Fibroblast of skin of left biceps (primary cell): ENCODE measurements around the gene USP2.

Source experiments
- DNase-seq, 2 experiments: peaks; one replicate each; pipeline ENCODE4 v3.0.0-alpha.2; 2013; ENCODE audit warnings: low read depth in 2 of 2

Gene USP2

DNA sequence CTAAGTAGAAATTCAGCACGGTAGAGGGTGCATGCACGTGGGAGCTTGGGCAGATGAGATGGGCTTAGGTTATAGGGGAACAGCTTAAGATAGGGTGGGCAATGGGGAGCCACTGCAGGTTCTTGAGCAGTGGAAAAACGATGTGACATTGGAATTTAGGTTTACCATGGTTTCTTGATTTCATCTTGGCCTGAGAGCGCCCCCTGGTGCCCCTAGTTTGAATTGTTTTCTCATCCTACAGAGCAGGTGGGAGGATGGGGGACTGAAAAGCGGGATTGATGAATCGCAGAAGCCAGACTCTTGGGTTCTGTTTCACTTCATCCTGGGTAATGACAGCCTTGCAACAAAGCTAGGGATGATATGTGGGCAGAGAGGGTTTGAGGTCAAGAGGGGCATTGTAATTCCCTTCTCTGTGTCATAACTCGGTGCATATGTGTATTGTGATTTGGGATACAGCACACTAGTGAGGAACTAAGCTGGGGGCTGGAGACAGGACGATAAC is 57.9 kb downstream of the USP2 start:
- no peak for DNase-seq

DNA sequence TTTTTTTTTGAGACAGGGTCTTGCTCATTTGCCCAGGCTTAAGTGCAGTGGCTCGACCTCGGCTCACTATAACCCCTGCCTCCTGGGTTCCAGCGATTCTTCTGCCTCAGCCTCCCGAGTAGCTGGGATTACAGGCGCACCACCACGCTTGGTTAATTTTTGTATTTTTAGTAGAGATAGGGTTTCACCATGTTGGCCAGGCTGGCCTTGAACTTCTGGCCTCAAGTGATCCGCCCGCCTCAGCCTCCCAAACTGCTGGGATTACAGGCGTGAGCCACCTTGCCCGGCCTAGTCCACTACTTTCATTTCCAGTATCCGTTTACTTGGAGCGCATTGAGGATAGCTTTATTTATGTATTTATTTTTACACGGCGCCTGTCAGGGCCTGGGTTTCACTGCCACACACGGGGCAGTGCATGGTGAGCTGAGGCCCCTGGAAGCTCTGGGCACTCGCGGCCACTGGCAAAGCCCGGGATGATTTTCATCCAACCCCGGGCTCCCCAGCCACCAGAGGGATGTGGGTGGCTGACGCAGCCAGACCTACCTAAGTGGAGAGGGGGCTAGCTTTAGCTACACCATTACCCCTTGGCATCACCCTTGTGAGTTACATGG is 58.5 kb downstream of the USP2 start:
- no peak for DNase-seq

DNA sequence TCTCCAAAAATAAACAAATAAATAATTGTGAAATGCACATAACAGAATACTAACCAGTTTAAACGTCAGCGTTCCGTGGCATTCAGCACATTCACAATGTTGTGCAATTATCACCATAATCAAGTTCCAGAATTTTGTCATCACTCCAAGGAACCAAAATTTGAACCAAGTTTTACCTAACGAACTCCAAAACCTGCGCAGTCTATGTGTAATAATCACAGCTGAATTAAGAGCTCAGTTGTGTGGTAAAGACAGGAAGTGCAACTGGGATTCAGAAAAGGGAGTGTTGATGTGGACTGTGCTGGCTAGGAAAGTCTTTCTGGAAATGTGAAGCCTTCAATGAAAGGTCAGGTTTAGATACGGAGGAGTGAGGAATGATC is 59.1 kb downstream of the USP2 start:
- no peak for DNase-seq

DNA sequence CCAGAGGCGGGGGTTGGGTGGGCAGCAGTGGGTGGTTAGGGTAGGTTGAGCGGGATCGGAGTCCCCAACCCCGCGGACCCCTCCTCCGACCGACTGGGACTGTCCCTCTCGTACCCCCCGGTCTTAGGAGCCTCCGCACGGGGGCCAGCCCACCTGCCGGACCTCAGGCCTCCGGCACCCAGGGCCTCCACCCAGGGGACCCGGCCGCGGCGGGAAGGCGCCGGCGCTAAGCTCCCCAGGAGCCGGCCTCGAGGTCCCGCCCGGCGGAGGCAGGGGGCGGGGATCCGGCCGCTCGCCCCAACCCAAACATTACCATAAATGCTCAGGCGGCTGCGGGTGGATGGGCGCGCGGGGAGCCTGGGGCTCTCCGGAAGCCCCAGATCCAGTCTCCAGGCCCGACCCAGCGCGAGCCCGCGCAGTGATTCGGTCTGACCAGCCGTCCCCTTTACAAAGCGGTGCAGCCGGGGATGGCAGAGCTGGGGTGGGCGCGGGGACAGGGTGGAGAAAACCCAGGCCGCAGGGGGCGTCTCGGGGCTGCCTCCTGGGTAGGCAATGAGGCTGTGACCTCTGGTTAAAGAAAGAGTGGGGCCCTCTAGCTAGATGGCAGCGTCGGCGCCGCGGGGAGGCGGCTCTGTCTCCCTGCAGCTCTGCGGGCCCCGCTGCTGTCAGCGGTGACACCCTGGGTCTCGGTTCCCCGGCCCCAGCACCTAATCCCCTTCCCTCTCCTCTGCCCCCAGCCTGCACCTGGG is 60.5 kb downstream of the USP2 start:
- no peak for DNase-seq

DNA sequence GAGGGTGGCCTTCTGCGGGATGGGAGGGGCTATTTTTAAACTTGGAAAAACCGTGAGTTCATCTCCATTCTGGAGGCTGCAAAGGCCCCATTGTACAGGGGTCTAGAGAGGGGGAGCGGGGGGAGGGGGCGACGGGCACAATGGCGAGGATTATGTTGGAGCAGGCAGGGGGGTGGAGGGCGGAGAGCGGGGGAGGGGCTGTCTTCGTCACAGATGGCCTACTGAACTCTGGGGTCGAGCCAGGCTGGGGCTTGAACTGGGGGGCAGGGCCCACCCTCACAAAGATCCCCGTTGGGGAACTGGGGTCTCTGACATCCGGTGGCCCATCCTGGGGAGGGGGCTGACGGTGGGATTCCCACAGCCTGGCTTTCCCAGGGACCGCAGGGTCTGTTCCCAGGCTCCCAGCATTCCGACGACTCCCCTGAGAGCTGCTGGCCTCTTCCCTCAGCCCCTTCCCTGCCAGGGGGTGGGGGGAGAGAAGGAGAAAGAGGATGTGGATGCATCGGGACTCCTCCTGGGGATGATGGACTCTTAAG is 61.2 kb downstream of the USP2 start:
- no peak for DNase-seq

DNA sequence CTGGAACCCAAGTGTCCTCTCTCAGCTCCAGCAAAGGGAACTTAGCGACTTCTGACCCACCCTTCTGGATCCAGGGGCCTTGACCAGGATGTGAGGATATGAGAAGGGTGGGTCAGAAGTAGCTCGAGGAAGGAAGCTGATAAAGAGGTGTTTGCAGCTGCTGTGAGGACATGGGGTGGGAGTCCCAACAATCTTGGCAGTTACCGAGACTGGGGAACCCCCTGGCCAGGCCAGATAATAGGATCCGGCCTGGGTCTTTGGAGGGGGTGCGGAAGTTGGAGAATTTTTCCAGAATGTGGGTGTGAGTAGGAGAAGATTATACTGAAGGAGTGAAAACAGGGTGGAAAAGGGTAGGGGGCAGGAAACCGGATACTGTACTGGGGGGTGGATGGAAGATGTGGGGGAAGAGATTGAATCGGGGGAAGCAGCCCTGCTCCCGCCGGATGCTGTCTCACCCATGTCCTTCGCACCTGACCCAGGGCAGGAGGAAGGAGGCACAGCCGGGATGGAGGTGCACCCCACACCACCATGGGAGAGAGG is 61.7 kb downstream of the USP2 start:
- DNase-seq = no peak

DNA sequence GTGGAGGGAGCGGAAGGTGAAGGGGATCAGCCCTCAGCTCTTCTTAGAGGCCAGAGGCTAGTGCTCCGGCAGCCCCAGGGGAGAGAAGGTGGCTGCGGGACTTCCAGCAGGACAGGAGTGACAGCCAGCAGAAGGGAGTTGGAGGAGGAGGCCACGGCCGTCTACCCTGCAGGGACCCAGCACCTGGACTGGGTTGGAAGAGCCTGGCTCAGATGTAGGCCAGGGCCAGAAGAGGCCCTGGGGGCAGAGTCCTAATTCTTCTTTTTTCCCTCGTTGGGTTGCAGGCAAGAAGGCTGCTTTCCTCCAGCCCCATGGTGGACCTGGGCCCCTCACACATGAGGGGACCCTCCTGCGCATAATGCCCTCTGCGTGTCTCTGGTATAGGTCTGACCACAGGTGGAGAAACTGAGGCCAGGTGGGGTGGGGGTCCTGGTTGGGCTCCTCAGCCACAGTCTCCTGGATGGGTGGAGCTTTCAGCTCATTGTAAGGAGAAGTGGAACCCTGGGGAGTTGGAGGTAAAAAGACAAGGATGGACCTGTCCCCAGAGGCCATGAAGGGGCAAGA is 62.3 kb downstream of the USP2 start:
- no peak for DNase-seq

DNA sequence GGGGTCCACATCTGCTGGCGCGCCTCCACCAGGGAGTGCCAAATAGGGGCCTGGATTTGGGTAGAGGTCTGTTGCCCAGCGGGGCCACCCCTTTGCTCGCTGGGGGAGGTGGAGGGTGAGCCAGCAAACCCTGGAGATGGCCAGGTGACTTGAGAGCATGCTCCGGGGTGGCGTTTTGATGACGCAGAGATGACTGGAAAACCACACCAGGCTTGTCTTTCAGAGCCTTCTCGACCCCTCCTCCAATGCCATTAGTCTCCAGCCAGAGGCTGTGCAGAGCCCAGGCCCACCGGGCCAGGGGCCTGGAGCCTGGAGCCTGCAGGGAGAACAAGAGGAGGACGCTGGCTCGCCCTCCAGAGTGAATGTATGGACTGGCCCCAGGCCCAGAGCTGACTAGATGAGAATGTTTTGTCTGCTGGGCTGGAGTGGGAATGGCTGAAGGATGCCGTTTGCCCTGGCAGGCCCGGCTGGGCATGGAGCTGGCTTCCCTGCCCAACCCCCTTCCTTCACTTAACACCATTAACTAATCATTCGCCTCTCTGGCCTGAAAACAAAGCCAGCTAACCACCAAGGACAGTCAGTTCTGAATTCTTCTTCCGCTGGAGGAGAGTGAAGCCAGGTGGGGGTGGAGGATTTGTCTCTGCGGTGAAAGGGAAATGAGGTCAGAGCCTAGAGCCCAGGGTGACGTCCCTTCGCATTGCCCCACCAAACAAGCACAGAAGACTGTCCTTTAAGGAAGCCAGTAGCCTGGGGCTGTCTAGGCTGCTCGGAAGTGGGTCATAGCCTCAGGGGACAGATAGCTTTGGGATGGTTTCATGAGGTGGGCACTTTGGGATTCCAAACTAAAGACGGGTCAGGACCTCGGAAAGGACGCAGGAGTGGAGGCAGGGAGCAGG is 63.0 kb downstream of the USP2 start:
- no peak for DNase-seq

DNA sequence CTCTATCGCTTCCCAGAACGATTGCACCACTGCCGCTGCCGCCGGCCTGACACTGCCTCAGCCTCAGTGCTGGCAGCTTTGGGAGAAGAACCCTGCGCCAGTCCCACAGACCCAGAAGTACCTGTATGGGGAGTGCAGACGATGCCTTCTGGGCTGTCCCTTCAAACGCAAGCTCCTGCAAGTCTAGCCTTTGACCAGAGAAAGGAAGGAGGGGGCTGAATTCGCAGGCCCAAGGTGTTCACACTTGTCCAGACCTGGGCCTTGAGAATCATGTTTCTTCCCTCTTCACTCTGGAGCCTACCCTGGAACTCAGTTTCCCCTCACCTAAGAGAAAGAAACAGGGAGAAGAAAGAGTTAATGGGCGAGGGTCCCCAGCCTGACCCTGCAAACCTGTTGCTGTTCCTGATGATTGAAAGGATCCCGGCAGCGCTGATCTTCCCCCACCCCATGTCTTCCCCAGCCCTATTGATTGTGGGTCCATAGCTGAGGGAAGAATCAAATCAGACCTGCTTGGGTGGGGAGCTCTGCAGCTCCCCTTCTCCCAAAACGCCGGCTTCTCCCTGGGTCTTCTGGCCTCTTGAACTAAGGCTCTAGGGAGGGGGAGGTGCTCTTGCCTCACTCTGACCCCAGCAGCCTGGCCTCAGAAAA is 63.8 kb downstream of the USP2 start:
- DNase-seq = no peak

DNA sequence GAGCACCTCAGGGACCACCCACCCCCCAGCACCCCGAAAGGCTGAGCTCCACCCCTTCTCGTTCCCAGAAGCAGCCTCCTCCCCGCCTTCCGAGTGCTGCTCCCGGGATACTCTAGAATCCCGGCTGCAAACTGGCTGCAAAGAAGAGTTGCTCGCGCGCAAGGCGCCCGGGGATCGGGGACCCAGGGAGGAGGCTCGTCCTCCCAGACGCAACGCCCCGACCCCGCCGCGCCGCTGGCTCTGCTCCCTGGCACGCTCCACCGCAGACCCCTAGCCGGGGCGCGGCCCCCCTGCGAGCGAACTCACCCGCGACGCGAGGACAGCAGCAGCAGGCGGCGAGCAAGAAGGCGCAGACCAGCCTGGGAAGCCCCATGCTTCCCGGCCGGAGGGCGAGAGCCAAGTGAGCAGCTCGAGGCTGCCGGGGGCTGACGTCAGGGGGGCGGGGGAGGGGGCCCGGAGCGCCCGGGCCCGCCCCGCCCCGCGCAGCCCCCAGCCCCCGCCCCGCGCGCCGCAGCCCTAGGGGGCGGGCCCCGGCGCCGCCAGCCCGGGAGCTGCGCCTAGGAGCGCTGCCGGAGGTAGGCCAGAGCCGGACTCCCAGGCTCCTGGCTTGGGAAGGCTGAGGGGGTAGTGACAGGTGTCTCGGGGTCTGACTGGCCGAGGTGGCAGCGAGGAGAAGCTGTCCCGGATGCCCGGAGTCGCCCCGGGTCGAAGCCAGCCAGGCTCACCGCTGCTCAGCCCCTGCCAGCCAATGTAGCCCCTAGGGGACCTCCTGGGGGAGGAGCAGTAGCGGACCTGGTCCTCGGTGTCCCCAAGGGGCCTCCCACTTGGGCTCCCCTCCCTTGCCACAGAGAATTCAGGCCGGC is 64.5 kb downstream of the USP2 start, which contains the start of gene MCAM:
Gene MCAM (minus strand): TSS at position 402 of the 863 bp plus-strand sequence. CDS start 29 bp downstream, at position 373.
- DNase-seq = no peak

DNA sequence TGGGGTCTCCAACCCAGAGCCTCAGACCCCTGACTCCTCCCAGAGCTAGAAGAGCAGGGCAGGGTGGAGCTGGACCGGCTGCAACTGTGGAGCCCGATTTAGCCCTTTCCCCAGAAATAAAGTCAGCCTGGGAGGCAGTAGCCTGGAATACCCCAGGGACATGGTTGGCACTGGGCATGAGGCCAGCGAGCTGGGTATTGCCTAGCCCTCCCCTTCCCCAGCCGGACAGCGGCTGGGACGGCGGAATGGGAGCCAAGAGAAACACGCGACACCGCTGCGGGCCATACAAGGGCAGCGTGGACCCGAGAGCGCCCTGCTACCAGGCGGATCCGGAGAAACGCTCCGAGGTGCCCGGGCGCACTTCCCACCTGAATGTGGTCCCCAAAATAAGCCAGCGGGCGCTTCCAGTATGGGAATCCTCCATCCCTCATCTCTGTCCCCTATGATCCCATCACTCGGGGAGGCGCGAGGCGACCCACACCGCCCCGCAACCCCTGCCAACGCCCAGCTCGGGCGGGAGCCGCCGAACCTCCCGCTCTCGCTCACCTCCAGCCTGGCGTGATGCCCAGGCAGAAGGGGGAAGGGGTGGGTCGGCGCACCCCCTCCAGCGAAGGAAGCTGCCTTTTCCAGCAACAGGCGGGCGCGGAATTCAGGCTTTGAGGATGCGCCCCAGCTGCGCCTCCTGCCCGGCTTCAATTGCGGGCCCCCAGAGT is 65.3 kb downstream of the USP2 start:
- no peak for DNase-seq

DNA sequence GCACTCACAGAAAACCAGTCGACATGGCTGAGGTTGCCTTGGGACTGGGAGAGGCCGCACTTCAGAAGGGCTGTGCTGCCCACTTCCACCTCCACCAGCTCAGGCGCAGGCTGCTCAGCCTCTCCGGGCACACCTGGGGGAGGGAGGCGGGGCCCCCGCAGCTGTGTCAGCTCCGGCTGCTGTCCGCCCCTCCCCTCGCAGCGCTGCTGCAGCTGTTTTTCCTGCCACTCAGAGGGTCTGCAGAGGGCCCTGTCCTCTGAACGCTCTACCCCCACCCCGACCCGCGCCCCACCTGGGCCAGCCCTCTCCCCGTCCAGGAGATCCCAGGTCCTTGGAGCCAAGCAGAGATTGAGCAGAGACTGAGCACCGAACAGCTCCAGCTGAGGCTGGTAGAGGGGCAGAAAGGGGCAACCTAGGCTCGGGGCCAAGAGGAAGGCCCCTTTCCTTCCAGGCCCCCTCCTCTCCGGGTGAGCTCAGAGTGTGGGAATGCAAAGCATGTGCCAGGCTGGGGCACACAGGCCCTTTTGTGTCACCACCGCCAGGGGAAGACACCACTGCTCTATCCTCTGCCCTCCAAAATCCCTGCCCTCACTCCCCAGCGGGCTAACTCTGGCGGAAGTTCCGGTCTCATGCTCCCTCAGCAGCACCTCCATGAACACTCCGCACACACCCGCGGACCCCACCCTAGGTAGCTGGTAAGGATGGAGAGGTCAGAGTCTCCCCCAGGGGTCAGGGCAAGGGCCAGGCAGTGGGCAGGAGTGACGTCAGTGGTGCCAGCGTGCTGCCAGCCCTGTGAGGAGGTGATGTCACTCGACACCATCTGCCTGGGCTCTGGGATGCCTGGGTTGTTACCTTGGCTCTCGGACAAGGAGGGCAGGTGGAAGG is 66.1 kb downstream of the USP2 start:
- no peak for DNase-seq

DNA sequence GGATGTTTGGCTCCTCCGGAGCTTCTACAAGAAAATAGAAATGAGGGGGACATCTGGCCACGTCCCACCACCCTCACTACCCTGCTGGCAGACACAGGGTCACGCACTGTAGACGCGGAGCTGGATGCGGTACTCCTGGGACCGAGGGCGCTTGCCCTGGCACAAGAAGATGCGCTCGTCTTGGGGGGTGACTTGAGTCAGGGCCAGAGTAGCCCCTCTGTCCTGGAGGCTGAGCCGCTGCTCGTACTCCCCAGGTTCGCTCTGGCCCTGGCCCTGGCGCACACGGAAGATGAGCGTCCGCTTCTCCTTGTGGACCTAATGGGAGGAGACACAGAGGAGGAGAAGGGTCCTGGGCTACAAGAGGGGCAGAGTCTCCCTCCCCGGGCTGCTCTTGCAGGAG is 66.8 kb downstream of the USP2 start:
- DNase-seq = no peak

DNA sequence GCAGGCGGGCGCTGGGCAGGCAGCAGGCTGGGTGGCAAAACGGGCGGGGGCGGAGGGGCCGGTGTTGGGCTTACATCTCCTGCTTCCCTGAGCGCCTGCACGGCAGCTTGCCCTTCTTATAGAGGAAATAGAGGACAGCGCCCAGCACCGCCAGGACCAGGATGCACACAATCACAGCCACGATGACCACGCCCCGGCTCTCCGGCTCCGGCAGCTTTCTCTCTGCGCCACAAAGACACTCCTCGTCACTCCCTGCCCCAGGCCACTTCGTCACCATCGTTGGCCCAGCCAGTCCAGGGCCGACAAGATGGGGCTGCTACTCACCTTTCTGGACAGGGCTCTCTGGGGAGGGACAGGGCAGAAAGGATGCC is 70.8 kb downstream of the USP2 start:
- no peak for DNase-seq

DNA sequence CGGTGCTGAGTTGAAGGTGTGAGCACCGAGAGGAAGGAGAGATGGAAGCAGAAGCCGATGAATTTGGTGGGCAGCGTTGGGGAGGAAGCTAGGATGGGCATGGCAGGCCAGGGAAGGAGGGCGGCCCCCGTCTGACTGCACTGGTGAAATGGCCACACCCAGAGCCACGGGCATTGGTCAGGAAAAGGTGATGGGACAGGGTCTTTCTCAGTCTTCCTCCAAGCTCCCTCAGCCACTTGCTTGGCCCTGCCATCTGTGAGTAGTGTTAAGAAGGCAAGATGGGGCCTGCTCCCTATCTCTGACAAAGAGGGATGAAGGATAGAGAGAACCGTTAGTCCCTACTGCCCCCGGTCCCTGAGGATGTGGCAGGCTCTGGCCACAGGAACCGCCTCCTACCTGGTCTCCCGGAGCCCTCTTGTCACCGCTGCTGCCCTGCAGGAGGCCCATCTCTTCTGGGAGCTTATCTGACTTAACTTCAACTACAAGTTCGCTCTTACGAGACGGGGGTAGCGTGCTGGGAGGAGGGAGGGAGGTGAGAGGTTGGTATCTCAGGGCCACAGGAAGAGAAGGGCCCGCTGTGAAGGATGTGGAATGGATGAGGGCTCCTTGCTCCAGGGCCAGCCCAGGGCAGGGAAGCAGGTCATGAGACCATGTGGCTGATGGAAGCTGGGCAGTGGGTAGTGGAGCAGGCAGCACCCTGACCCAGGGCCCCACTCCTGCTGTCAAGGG is 71.4 kb downstream of the USP2 start:
- DNase-seq = no peak

DNA sequence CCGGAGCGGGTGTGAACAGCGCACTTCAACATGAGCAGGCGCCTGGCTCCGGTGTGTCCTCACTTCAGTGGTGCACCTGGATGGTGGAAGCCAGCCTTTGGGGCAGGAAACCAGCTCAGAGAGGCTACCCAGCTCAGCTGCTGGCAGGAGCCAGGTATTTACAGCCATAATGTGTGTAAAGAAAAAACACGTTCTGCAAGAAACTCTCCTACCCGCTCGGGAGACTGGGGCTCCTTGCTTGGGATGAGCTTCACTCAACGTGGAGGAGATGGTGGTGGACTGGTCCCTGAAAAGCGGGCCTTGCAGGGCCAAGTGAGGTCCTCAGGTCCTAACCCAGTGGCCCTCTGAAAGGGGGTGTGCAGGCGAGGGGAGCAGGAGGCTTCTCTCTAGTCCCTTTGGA is 72.1 kb downstream of the USP2 start:
- DNase-seq = no peak

DNA sequence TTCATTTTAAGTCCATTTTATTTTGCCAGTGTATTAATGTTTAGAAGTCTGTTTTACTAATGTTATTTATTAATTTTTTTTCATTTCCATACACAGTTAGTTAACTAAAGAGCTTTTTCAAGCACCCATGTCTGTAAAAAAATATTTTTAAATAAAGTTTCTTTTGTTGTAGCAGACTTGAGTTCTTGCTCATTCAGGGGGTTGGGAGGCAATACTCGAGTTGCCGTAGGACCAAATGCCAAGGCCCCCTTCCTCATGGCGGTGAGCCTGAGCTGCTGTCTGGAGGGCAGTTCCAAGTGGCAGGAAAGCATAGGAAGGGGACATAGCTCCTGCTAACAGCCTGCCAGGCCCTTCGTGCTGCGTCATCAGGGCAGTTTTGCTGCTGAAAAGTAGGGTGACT is 73.5 kb downstream of the USP2 start:
- no peak for DNase-seq

DNA sequence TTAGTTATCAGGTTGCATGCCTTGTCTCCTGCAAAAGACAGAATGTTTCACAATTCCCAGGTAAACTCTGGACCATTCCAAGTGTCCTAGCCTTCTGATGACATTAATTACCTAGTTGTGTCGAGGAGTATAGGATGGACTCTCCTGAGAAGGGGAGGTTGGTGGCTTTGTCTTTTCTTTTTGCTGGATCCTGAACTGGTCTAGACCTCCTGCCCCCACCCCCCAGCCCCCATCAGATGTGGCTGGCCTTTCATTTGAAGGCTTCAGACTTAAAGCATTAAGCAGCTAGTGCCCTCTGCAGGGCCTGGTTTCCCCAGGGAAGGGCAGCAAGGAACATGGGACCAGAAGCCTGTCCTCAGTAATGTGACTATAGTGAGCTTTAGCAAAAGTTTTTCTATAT is 74.3 kb downstream of the USP2 start:
- no peak for DNase-seq
